CD1c-positive myeloid dendritic cell (primary cell): Measurements from ENCODE around the gene SEMA6B.

ENCODE experiments used
- DNase-seq: peaks from one replicate; pipeline ENCODE4 v3.0.0-alpha.2; 2016; ENCODE audit errors: extremely low spot score

SEMA6B gene

DNA sequence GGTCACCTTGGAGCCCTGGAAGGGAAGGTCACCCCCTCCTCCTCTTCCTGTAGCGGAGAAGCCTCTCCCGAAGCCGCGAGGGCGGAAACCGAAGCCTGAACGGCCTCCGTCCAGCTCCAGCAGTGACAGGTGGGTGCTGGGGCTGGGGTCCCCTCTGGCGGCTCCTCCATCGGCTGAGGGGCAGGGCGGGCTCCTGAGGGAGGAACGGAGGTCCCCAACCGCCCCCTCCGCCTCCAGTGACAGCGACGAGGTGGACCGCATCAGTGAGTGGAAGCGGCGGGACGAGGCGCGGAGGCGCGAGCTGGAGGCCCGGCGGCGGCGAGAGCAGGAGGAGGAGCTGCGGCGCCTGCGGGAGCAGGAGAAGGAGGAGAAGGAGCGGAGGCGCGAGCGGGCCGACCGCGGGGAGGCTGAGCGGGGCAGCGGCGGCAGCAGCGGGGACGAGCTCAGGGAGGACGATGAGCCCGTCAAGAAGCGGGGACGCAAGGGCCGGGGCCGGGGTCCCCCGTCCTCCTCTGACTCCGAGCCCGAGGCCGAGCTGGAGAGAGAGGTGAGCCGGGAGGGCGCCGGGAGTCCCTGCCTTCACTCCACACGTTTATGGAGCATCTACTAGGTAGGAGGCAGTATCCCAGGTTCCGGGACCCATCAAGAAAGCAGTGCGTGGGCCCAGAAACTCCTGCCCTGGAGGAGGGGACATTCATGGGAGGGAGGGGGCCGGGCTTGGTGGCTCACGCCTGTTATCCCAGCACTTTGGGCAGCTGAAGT, 65.4 kb downstream of the SEMA6B start:
- DNase-seq: no peak

GRCh38 chr19:4493104-4493928, 66.2 kb downstream of the SEMA6B start:
- DNase-seq: no peak
